ENCODE measurements around the gene CUL4B.

DNA sequence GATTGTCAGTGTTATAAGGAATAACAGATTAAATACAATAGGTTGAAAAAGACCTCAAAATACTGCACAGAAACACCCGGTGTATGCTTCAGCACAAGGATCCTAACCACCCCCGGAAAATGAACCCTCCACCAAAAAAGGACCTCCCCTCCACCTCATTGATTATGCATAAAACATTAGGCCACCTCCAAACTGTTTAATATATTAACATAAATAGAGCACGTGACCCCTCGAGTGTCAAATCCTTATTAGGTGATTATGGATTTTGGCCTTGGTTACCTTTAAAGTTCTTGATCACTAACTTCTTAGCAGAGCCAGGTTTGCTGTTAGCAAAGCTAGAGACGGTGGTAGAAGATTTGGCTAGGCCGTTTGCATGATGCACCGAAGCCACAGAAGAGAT, 958 bp downstream of the CUL4B start:
- TF ChIP-seq, protein P1, sequence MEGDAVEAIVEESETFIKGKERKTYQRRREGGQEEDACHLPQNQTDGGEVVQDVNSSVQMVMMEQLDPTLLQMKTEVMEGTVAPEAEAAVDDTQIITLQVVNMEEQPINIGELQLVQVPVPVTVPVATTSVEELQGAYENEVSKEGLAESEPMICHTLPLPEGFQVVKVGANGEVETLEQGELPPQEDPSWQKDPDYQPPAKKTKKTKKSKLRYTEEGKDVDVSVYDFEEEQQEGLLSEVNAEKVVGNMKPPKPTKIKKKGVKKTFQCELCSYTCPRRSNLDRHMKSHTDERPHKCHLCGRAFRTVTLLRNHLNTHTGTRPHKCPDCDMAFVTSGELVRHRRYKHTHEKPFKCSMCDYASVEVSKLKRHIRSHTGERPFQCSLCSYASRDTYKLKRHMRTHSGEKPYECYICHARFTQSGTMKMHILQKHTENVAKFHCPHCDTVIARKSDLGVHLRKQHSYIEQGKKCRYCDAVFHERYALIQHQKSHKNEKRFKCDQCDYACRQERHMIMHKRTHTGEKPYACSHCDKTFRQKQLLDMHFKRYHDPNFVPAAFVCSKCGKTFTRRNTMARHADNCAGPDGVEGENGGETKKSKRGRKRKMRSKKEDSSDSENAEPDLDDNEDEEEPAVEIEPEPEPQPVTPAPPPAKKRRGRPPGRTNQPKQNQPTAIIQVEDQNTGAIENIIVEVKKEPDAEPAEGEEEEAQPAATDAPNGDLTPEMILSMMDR (IDR thresholded peaks at IDR 0.05): no peak
- no peak for TF ChIP-seq POLR2A (IDR thresholded peaks at IDR 0.05)
